RWPE2 (cell line): ENCODE data around the gene C1QL1.

Experiments used
- ATAC-seq: fragments of 200-7000 bp; cut with Tn5 transposase; 3 replicates; pipeline ENCODE4 v1.9.1; 2021; ENCODE audit warnings: low read depth
- DNase-seq: peaks from one replicate; pipeline ENCODE4 v3.0.0-alpha.2; 2020; ENCODE audit warnings: low spot score
- H3K27ac ChIP-seq: fragments of 450-650 bp; 2 replicates; pipeline ENCODE4 v1.5.1; 2017; ENCODE audit warnings: mild to moderate bottlenecking; ENCODE audit not compliant: poor library complexity, severe bottlenecking
- H3K27me3 ChIP-seq: fragments of 250-450 bp; sonication (Bioruptor Pico); 2 replicates; pipeline ENCODE4 v1.5.1; 2021; ENCODE audit warnings: mild to moderate bottlenecking, moderate library complexity; ENCODE audit not compliant: insufficient read depth, poor library complexity, severe bottlenecking
- H3K36me3 ChIP-seq: fragments of 250-450 bp; sonication (Bioruptor Pico); 2 replicates; pipeline ENCODE4 v1.5.1; 2020; ENCODE audit warnings: low read depth, mild to moderate bottlenecking, moderate library complexity
- H3K4me1 ChIP-seq: fragments of 250-450 bp; sonication (Bioruptor Pico); 2 replicates; pipeline ENCODE4 v1.5.1; 2021; ENCODE audit warnings: mild to moderate bottlenecking, moderate library complexity; ENCODE audit not compliant: insufficient read depth, poor library complexity, severe bottlenecking
- H3K4me3 ChIP-seq: fragments of 250-450 bp; sonication (Bioruptor Pico); 2 replicates; pipeline ENCODE4 v1.5.1; 2021; ENCODE audit warnings: mild to moderate bottlenecking, moderate library complexity; ENCODE audit not compliant: severe bottlenecking
- H3K9me3 ChIP-seq: fragments of 250-450 bp; sonication (Bioruptor Pico); 2 replicates; pipeline ENCODE4 v1.5.1; 2021; ENCODE audit warnings: mild to moderate bottlenecking, moderate library complexity; ENCODE audit not compliant: severe bottlenecking
- CTCF ChIP-seq: fragments of 450-650 bp; IDR thresholded peaks from one replicate; pipeline ENCODE4 v1.5.1; 2017; ENCODE audit warnings: mild to moderate bottlenecking, moderate library complexity; ENCODE audit not compliant: poor library complexity, severe bottlenecking

Gene C1QL1

GRCh38 chr17:44940317-44940716, 27.8 kb downstream of the C1QL1 start:
- H3K27ac ChIP-seq: peak overlapping the region; percentile 84
- H3K4me3 ChIP-seq: no peak overlapping the region
- H3K36me3 ChIP-seq: peaks cover 77% of the 10 kb centered on the region
- TF ChIP-seq CTCF: no peak
- DNase-seq: peak; percentile 48
- H3K4me1 ChIP-seq: peaks cover 41% of the 10 kb centered on the region
- H3K9me3 ChIP-seq: no peaks in the 10 kb centered on the region
- H3K27me3 ChIP-seq: no peaks in the 10 kb centered on the region
- ATAC-seq: peak; percentile 89

- Histone ChIP-seq H3K4me3 (no peak overlapping the region), H3K27me3 (no peaks in the 10 kb centered on the region), H3K27ac (no peak overlapping the region), H3K9me3 (no peaks in the 10 kb centered on the region), H3K4me1 (peaks cover 9% of the 10 kb centered on the region), H3K36me3 (peaks cover 96% of the 10 kb centered on the region)
- no peak for TF ChIP-seq CTCF
- ATAC-seq: no peak
- peak; percentile 72 for DNase-seq
Measured at GRCh38 chr17:44935116-44935515, 33.0 kb downstream of the C1QL1 start.

GRCh38 chr17:44934745-44935105, 33.4 kb downstream of the C1QL1 start:
- Histone ChIP-seq H3K36me3 (peaks cover 97% of the 10 kb centered on the region), H3K4me3 (no peak overlapping the region), H3K9me3 (no peaks in the 10 kb centered on the region), H3K27ac (no peak overlapping the region), H3K4me1 (peaks cover 5% of the 10 kb centered on the region), H3K27me3 (no peaks in the 10 kb centered on the region)
- ATAC-seq: no peak
- peak; percentile 41 for DNase-seq
- TF ChIP-seq CTCF: no peak

DNA sequence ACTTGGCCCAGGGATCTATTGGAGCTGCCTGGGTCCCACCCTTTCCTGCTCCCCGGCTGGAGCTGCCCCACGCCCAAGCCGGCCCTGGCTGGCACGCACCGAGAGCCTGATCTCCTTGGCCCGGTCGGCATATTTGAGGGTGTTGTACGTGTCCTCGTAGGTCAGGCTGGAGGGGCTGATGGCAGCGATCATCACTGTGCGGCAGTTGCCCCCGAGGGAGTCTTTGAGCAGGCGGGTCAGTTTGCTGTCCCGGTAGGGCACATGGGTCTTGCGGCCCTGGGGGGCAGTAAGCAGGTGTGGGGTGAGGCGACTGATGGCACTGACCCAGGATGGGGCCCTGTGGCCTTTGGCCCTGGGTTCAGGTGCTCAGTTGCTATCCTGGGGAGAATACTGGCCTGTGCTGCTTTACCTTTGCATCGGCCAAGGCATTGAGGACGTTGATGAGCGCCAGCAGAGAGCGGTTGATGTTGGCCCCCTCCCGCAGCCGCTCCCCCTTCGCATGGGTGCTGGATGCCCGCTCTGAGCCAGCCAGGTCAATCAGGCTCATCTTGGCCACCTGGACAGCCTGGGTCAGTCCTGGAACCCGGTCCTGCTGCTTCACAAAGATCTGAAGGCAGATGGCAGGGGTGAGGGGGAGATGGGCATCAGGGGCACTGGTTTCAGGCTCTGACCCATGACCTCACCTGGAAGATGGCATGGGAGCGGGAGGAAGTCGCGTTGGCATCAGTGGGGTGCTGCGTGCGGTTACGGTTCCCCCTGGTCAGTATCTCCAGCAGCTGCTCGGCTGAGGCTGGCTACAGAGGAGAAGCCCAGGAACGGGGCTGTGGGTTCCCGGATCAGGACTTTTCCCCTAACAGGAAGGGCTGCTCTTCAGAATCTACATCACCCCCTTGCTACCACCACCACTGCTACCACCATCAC, 34.0 kb downstream of the C1QL1 start:
- Histone ChIP-seq H3K4me1 (peaks cover 4% of the 10 kb centered on the region), H3K4me3 (no peak overlapping the region), H3K27ac (no peak overlapping the region), H3K27me3 (no peaks in the 10 kb centered on the region), H3K9me3 (no peaks in the 10 kb centered on the region), H3K36me3 (peaks cover 97% of the 10 kb centered on the region)
- ATAC-seq (no peak), DNase-seq (peak; percentile 54)
- no peak for TF ChIP-seq CTCF

DNA sequence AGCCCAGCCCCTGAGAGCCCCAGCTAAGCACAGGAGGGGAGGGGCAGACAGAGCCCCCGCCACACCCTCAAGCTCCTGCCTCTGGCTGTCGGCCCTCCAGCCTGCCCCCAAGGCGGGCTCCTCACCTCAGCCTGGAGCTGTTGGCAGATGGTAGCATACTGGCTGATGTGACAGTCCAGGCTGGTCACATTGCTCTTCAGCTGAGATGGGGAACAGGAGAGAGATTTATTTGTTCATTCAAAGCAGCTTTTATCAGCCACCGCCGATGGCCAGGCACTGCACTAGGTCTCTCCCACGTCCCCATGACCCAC, 35.4 kb downstream of the C1QL1 start:
- ATAC-seq (no peak), DNase-seq (peak; percentile 41)
- no peaks in the 10 kb centered on the region for H3K27me3 ChIP-seq
- H3K9me3 ChIP-seq: no peaks in the 10 kb centered on the region
- H3K36me3 ChIP-seq: peaks cover 97% of the 10 kb centered on the region
- TF ChIP-seq CTCF: no peak
- H3K27ac ChIP-seq: no peak overlapping the region
- H3K4me1 ChIP-seq: peaks cover 4% of the 10 kb centered on the region
- no peak overlapping the region for H3K4me3 ChIP-seq
